ENCODE measurements around the gene AMPD1.

GRCh38 chr1:114632427-114632826 lies 62.9 kb downstream of the AMPD1 start:
- TF ChIP-seq EP300 (IDR thresholded peaks at IDR 0.05; ENCODE audit: low read depth) (no peak), POLR2A (IDR thresholded peaks at IDR 0.05) (no peak), CTCF (IDR thresholded peaks at IDR 0.05) (no peak)

Measured in transverse colon (tissue), 3 donors.